Loucy (cell line): ENCODE data around the gene TTLL1.

Source experiments
- EZH2phosphoT487 ChIP-seq: fragments of 200-600 bp; IDR thresholded peaks from 2 replicates; pipeline ENCODE4 v1.6.1; 2018; ENCODE audit warnings: antibody characterized with exemption, mild to moderate bottlenecking, moderate library complexity, borderline replicate concordance
- TF ChIP-seq, protein P1 (sequence below): fragments of 200-600 bp; sonication (generic); conservative IDR thresholded peaks from 2 replicates; pipeline ENCODE4 v1.5.1; 2014; ENCODE audit warnings: mild to moderate bottlenecking, antibody characterized with exemption, low read length

DNA sequence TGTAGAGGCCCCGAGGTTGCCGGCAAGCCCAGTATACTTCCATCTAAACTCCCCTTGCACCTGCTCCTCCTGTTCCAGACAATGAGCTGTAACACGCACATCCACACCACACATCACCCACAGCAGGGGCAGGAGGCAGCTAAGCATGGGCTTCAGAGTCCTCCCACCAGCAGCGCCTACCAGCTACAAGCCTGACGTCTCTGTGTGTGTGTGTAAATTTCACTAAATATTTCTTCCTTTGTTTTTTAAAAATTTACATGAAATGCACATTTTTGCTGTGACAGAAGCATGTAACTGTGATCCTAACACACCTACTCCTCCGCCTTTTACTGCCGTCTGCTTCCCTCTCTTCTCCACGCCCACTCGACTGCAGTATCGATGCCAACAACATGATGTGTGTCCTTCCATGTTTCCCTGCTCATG lies 44.9 kb downstream of the TTLL1 start:
- TF ChIP-seq, protein P1, sequence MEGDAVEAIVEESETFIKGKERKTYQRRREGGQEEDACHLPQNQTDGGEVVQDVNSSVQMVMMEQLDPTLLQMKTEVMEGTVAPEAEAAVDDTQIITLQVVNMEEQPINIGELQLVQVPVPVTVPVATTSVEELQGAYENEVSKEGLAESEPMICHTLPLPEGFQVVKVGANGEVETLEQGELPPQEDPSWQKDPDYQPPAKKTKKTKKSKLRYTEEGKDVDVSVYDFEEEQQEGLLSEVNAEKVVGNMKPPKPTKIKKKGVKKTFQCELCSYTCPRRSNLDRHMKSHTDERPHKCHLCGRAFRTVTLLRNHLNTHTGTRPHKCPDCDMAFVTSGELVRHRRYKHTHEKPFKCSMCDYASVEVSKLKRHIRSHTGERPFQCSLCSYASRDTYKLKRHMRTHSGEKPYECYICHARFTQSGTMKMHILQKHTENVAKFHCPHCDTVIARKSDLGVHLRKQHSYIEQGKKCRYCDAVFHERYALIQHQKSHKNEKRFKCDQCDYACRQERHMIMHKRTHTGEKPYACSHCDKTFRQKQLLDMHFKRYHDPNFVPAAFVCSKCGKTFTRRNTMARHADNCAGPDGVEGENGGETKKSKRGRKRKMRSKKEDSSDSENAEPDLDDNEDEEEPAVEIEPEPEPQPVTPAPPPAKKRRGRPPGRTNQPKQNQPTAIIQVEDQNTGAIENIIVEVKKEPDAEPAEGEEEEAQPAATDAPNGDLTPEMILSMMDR = no peak
- no peak for TF ChIP-seq EZH2phosphoT487
